ENCODE data around the gene LRRC41.
"Not testable (repeated sequence)": the region's sequence is repeated elsewhere in the genome, so short reads cannot be mapped to it uniquely, and the experiment has no call there.

Gene LRRC41

GRCh38 chr1:46285730-46286477 is 17.5 kb downstream of the LRRC41 start:
- no peak for DNase-seq (ENCODE audit: low read depth in 1 of 2, low spot score in 1 of 2)

GRCh38 chr1:46284597-46285564 is 18.5 kb downstream of the LRRC41 start:
- no peak for DNase-seq (ENCODE audit: low read depth in 1 of 2, low spot score in 1 of 2)

DNA sequence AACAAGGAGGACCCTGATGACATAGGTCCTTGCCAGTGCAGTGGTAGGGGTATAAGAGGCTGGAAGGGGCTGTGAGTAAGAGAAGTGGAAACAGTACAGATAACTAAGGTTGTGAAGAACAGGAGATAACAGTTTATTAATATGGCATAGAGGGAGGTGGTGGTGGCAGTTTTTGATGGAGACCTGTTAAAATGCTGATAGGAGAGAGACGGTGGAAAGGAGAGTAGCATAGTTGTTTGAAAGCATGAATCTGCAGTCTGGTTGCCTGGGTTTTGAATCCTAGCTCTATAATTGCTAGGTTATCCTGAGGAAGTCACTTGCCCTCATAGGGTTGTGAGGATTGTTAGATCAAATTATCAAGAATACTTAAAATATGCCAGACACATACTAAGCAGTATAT is 19.4 kb downstream of the LRRC41 start:
- no peak for DNase-seq (ENCODE audit: low read depth in 1 of 2, low spot score in 1 of 2)

GRCh38 chr1:46281021-46281420 is 22.4 kb downstream of the LRRC41 start:
- DNase-seq (ENCODE audit: low read depth in 1 of 2, low spot score in 1 of 2), result no peak

DNA sequence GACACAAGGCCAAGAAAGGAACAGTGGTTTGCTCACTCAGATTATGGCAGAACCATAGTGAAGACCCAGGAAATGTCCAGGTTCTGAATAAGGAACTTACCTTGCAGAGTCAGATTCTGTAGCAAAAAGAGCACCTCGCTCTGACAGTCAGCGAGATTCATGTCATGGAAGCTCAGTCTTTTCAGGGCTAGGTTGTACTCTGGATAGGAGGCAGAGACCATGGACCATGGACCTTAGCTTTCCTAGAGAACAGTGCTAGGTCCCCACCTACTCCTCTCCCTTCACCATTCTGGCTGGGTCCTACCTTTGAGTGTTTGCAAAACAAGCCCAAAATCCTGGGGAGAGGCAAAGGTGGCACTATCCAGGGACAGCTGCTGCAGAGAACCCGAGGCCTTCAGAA is 23.3 kb downstream of the LRRC41 start:
- no peak for DNase-seq (ENCODE audit: low read depth in 1 of 2, low spot score in 1 of 2)

DNA sequence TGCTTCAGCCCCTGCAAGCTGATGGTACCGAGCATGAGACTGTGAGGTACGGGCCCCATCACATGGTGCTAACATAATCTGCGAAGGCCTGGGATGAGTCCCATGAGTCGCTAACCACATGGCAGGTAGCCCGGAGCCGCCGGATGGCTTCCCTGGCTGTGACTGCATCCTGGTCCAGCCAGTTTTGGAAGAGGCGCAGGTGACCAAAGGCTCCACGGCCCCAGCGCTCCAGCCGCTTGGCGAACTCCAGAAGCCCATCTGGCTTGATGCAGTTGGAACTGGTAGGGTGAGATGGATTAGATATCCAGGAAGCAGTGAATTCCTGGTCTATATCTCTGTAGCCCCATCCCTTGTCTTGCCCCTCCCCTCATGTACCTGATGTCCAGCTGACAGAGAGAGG is 24.6 kb downstream of the LRRC41 start:
- no peak for DNase-seq (ENCODE audit: low read depth in 1 of 2, low spot score in 1 of 2)

- DNase-seq (ENCODE audit: low read depth in 1 of 2, low spot score in 1 of 2), result no peak
Measured at GRCh38 chr1:46277658-46278373, 25.6 kb downstream of the LRRC41 start.

- DNase-seq (ENCODE audit: low read depth in 1 of 2, low spot score in 1 of 2), result no peak
Measured at GRCh38 chr1:46275030-46275337, 28.4 kb downstream of the LRRC41 start.

GRCh38 chr1:46274225-46275029 is 29.0 kb downstream of the LRRC41 start:
- no peak for DNase-seq (ENCODE audit: low read depth in 1 of 2, low spot score in 1 of 2)

- DNase-seq (ENCODE audit: low read depth in 1 of 2, low spot score in 1 of 2), result no peak
Measured at GRCh38 chr1:46268578-46268977, 34.8 kb downstream of the LRRC41 start.

- DNase-seq (ENCODE audit: low read depth in 1 of 2, low spot score in 1 of 2), result no peak
Measured at GRCh38 chr1:46263146-46263545, 40.3 kb downstream of the LRRC41 start.

DNA sequence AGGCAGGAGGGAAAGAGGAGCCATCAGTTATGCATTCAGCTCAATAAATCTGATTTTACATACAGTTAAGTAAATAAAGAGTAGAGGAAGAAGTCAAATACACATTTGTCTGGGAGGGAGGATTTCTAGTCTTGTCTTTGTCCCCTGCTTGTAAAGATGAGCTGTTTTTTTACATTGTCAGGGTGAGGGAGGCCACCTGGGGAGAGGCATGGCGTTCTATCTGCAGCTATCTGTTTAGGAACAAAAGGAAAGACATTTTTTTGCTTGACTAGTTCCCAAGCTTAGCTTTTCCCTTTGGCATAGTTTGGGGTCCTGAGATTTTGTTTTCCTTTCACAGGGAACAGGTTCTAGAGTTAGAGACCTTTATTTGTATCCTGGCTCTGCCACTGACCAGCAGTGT is 40.9 kb downstream of the LRRC41 start:
- no peak for DNase-seq (ENCODE audit: low read depth in 1 of 2, low spot score in 1 of 2)

- DNase-seq (ENCODE audit: low read depth in 1 of 2, low spot score in 1 of 2), result no peak
Measured at GRCh38 chr1:46256523-46256922, 46.9 kb downstream of the LRRC41 start.

- no peak for DNase-seq (ENCODE audit: low read depth in 1 of 2, low spot score in 1 of 2)
Measured at GRCh38 chr1:46254668-46255067, 48.7 kb downstream of the LRRC41 start.

GRCh38 chr1:46248122-46248920 is 55.1 kb downstream of the LRRC41 start:
- DNase-seq (ENCODE audit: low read depth in 1 of 2, low spot score in 1 of 2), result no peak

GRCh38 chr1:46247436-46248121 is 55.8 kb downstream of the LRRC41 start, which contains the start of gene RAD54L:
TSS of gene RAD54L (plus strand) at chr1:46247763. CDS start at chr1:46248406, 643 bp downstream.
- peak; percentile 91 to 92 for DNase-seq (ENCODE audit: low read depth in 1 of 2, low spot score in 1 of 2)

- peak in 1 of 2 donors; percentile 37 for DNase-seq (ENCODE audit: low read depth in 1 of 2, low spot score in 1 of 2)
Measured at GRCh38 chr1:46246548-46247435, 56.6 kb downstream of the LRRC41 start.

DNA sequence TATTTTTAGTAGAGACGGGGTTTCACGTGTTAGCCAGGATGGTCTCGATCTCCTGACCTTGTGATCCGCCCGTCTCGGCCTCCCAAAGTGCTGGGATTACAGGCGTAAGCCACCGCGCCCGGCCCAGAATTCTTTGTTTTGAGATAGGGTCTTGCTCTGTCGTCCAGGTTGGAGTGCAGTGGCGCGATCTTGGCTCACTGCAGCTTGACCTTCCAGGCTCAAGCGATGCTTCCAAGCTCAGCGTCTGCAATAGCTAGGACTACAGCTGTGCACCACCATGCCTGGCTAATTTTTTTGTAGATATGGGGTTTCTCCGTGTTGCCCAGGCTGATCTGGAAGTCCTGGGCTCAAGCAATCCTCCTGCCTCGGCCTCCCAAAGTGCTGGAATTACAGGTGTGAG is 57.3 kb downstream of the LRRC41 start:
- not testable (repeated sequence) for DNase-seq (ENCODE audit: low read depth in 1 of 2, low spot score in 1 of 2)

All from activated T-helper 1 cell treated with anti-CD3 and anti-CD28 coated beads, Interleukin-2, amount 50 U/mL, for 16 hours (primary cell).